ENCODE measurements around the gene ZNF804B. TPM values are rescaled to one million over a fixed set of nuclear protein-coding genes. Genes with fewer than 3 reads are reported as not detected.

The ZNF804B gene
- total and polyA plus RNA-seq, 9 of the 15 experiments (the other 6 are each of a cell fraction or from before 2014, with no cell fraction given), result 0.04 to 0.22 (median 0.09) TPM; not detected in 6

- no peak for TF ChIP-seq AFF4 (CRISPR knock-in tag; IDR thresholded peaks at IDR 0.05)
- TF ChIP-seq DEAF1 (CRISPR knock-in tag; IDR thresholded peaks at IDR 0.05), result no peak
- no peak for TF ChIP-seq BHLHE40 (IDR thresholded peaks at IDR 0.05; ENCODE audit: low read length)
- no peak for TF ChIP-seq ERF (CRISPR knock-in tag; IDR thresholded peaks at IDR 0.05)
- TF ChIP-seq, protein P1, sequence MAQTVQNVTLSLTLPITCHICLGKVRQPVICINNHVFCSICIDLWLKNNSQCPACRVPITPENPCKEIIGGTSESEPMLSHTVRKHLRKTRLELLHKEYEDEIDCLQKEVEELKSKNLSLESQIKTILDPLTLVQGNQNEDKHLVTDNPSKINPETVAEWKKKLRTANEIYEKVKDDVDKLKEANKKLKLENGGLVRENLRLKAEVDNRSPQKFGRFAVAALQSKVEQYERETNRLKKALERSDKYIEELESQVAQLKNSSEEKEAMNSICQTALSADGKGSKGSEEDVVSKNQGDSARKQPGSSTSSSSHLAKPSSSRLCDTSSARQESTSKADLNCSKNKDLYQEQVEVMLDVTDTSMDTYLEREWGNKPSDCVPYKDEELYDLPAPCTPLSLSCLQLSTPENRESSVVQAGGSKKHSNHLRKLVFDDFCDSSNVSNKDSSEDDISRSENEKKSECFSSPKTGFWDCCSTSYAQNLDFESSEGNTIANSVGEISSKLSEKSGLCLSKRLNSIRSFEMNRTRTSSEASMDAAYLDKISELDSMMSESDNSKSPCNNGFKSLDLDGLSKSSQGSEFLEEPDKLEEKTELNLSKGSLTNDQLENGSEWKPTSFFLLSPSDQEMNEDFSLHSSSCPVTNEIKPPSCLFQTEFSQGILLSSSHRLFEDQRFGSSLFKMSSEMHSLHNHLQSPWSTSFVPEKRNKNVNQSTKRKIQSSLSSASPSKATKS (CRISPR knock-in tag; IDR thresholded peaks at IDR 0.05), result no peak
- TF ChIP-seq, protein P2, sequence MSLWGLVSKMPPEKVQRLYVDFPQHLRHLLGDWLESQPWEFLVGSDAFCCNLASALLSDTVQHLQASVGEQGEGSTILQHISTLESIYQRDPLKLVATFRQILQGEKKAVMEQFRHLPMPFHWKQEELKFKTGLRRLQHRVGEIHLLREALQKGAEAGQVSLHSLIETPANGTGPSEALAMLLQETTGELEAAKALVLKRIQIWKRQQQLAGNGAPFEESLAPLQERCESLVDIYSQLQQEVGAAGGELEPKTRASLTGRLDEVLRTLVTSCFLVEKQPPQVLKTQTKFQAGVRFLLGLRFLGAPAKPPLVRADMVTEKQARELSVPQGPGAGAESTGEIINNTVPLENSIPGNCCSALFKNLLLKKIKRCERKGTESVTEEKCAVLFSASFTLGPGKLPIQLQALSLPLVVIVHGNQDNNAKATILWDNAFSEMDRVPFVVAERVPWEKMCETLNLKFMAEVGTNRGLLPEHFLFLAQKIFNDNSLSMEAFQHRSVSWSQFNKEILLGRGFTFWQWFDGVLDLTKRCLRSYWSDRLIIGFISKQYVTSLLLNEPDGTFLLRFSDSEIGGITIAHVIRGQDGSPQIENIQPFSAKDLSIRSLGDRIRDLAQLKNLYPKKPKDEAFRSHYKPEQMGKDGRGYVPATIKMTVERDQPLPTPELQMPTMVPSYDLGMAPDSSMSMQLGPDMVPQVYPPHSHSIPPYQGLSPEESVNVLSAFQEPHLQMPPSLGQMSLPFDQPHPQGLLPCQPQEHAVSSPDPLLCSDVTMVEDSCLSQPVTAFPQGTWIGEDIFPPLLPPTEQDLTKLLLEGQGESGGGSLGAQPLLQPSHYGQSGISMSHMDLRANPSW (CRISPR knock-in tag; IDR thresholded peaks at IDR 0.05), result no peak
- TF ChIP-seq DNMT1 (IDR thresholded peaks at IDR 0.05), result no peak
- 0 out of 2 replicates have a peak, but pooled peaks have one; percentile 8 for TF ChIP-seq PHF8 (IDR thresholded peaks at IDR 0.05; ENCODE audit: borderline replicate concordance, low read length)
- no peak for TF ChIP-seq CEBPG (CRISPR knock-in tag; IDR thresholded peaks at IDR 0.05)
- 0 out of 4 replicates have a peak, but pooled peaks of 1 of the 2 experiments have one; percentile 5 for TF ChIP-seq CEBPG (tag; conservative IDR thresholded peaks at IDR 0.05 in 1 of 2, IDR thresholded peaks at IDR 0.05 in 1 of 2)
- TF ChIP-seq FUS (optimal IDR thresholded peaks at IDR 0.05; ENCODE audit: low read depth, low read length), result no peak
- TF ChIP-seq ATF7 (IDR thresholded peaks at IDR 0.05), result peak; percentile 58
- TF ChIP-seq C11orf30 (IDR thresholded peaks at IDR 0.05; ENCODE audit: low read depth), result no peak
- TF ChIP-seq ZNF551 (CRISPR knock-in tag; IDR thresholded peaks at IDR 0.05), result no peak
- TF ChIP-seq CBX3 (IDR thresholded peaks at IDR 0.05; ENCODE audit: borderline replicate concordance in 1 of 2, low read length in 2 of 2), result no peak
- TF ChIP-seq ATF1 (CRISPR knock-in tag; IDR thresholded peaks at IDR 0.05), result no peak
- TF ChIP-seq ATF1 (tag; IDR thresholded peaks at IDR 0.05), result peak; percentile 54
- no peak for TF ChIP-seq BCOR (IDR thresholded peaks at IDR 0.05)
- no peak for TF ChIP-seq MCM2 (IDR thresholded peaks at IDR 0.05; ENCODE audit: low read depth)
- peak; percentile 38; the same call in 1 of the 2 replicates for TF ChIP-seq JUND (IDR thresholded peaks at IDR 0.05; ENCODE audit: borderline replicate concordance, low read depth, low read length)
- no peak; the same call in 2 of the 3 replicates for TF ChIP-seq JUND (tag; IDR thresholded peaks at IDR 0.05; ENCODE audit: borderline replicate concordance, low read depth, low read length)
Observed at GRCh38 chr7:88756802-88757201, 2.7 kb upstream of the ZNF804B start (continued).

Data from K562 (cell line).